GM12875 (cell line): ENCODE measurements around the gene CLSTN2.

Source experiments
- H3K4me3 ChIP-seq: one replicate; pipeline ENCODE4 v1.5.1; 2011; ENCODE audit warnings: low read depth, low read length, control low read depth
- CTCF ChIP-seq: IDR thresholded peaks from 2 replicates; pipeline ENCODE4 v1.5.1; 2011; ENCODE audit warnings: low read depth, mild to moderate bottlenecking, control low read depth, inconsistent platforms, low read length, moderate library complexity, borderline replicate concordance; ENCODE audit not compliant: insufficient read depth

CLSTN2 gene

GRCh38 chr3:140234256-140234655 is 299.3 kb downstream of the CLSTN2 start:
- no peak for TF ChIP-seq CTCF
- no peak overlapping the region for H3K4me3 ChIP-seq

DNA sequence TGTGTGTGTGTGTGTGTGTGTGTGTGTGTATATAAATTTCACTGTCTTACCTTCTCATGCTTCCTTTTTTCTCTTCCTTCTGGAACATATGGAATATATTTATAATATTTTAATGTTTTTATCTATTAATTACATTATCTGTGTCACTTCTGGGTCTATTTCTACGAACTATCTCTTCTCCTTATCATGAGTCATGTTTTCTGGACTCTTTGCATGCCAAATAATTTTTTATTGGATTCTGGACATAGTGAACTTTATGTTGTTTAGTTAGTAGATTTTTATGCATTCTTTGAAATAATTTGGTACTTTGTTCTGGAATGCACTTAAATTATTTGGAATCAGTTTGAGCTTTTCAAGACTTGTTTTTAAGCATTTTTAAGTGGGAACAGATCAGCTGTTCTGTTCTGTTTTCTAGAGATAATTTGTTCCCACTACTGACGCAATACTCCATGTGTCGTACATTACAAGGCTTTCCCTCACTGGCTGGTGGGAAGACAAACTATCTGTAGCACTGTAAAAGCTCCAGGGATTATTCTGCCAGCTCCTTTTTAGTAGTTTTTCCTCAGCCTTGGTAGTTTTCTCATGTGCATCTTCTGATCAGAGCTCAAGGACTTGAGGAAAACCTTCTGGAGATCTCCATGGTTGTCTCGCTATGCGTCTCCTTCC is 302.0 kb downstream of the CLSTN2 start:
- TF ChIP-seq CTCF: no peak
- no peak overlapping the region for H3K4me3 ChIP-seq

GRCh38 chr3:140238646-140239314 is 303.8 kb downstream of the CLSTN2 start:
- no peak for TF ChIP-seq CTCF
- H3K4me3 ChIP-seq: no peak overlapping the region

DNA sequence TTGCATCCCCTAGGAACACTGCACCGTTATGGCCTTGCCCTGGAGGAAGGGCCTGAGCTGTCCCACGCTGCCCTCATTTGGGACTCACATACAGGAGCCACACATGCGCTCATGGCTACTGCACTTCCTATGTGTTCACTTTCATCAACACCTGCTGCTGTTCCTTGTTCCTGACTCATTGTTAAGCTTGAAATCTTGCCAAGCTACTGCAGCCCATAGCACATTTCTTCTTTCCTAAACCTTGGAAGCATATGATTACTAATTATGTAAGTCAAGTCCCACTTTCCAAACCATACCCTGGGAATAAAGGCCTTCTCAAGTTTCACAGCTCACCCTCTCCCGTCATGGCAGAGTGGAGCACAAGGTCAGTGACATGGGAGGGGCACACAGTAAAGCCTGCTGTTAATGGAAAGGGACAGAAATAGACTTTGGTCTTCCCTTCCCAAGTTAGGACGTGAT is 307.9 kb downstream of the CLSTN2 start:
- TF ChIP-seq CTCF: no peak
- H3K4me3 ChIP-seq: no peak overlapping the region

- H3K4me3 ChIP-seq: no peak overlapping the region
- no peak for TF ChIP-seq CTCF
These were observed 308.6 kb downstream of the CLSTN2 start for GRCh38 chr3:140243575-140243974.

DNA sequence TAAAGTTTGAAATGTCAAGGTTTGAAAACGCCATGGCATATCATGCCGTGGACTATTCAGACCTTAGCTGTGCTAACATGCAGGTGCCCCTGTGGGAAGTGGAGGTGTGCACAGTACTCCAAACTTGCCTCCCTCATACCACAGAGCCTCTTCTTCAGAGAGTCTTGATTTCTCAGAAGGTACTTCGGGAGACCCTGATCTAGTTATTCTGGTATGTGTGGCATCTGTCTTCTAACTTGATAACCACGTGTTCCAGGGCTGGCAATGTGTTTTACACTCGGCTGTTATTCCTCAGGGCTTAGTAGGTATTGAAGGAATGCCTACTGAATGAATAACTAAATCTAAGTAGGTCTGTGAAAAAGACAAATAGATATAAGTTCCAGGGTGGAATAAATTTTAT is 309.9 kb downstream of the CLSTN2 start:
- TF ChIP-seq CTCF: no peak
- no peak overlapping the region for H3K4me3 ChIP-seq

DNA sequence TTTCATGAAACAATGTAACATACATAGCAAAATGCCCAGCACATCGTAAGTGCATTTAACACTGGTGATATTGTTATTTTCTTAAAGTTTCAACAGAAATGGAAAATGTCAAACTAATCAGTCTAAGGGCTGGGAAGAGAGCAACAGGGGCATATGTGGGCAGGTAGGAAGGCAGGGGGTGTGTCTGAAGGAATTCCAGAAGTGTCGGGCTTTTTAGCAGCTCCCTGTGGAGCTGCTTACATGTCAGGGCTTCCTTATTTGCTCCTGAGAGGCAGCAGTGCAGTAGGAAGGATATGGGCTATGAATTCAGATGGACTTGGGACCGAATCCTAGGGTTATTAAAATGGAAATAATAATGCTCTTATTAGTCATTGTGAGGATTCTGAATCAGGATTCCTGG is 311.6 kb downstream of the CLSTN2 start:
- TF ChIP-seq CTCF: no peak
- no peak overlapping the region for H3K4me3 ChIP-seq
